Measurements from ENCODE around the gene IL26. TPM values are rescaled to one million over a fixed set of nuclear protein-coding genes. Genes with fewer than 3 reads are reported as not detected.

Gene IL26
- total and polyA plus RNA-seq, 2 donors from 2014 or later, result not detected

DNA sequence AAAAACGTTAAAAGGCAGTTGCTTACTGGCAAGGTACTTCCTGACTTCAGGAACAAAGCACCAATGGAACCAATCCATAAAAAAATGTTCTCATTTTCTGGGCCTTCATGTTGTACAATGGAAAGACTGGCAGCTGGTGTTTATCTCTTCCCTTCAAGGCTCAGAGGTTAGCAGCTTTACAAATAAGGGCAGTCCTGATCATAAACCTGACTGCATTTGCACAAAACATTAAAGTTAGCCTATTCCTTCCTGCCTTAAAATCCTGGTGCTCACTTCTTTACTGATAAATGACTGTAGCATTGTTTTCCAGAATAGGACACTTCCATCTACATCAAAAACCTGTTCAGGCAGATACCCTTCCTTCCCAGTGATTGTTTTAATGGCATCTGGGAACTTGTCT, 19.2 kb downstream of the IL26 start:
- no peak for FAIRE-seq
- TF ChIP-seq, protein P1, sequence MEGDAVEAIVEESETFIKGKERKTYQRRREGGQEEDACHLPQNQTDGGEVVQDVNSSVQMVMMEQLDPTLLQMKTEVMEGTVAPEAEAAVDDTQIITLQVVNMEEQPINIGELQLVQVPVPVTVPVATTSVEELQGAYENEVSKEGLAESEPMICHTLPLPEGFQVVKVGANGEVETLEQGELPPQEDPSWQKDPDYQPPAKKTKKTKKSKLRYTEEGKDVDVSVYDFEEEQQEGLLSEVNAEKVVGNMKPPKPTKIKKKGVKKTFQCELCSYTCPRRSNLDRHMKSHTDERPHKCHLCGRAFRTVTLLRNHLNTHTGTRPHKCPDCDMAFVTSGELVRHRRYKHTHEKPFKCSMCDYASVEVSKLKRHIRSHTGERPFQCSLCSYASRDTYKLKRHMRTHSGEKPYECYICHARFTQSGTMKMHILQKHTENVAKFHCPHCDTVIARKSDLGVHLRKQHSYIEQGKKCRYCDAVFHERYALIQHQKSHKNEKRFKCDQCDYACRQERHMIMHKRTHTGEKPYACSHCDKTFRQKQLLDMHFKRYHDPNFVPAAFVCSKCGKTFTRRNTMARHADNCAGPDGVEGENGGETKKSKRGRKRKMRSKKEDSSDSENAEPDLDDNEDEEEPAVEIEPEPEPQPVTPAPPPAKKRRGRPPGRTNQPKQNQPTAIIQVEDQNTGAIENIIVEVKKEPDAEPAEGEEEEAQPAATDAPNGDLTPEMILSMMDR (IDR thresholded peaks at IDR 0.05; ENCODE audit: borderline replicate concordance, extremely low read depth, insufficient read depth), result no peak

DNA sequence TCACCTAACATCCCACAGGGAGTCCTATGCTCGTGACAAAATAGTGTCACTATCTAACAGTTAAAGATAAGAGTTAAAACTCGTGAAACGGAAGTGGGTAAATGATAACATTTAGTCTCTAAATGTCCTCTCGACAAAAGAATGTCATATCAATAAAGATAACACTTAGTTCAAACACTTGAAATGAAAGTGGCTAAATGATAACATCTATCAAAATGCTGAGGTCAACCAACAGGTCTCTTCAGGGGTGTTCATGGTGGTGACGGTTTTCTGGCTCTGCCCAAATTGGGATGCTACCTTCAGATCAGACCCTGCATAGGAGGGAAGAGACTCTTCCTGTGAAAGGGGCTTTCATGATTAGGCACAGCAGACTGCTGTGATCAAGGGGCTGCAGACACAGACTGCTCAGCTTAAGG, 22.1 kb downstream of the IL26 start:
- H3K27ac ChIP-seq (ENCODE audit: low read depth in 2 of 2, low read length in 2 of 2), result no peak overlapping the region
- intact Hi-C loops (cut with DNase I), result no loop called here
- H3K4me3 ChIP-seq (ENCODE audit: low read length in 3 of 3), result no peak overlapping the region
- TF ChIP-seq, protein P1 (IDR thresholded peaks at IDR 0.05; ENCODE audit: borderline replicate concordance, extremely low read depth, insufficient read depth), result no peak
- no peaks in the 10 kb centered on the region for H3K36me3 ChIP-seq (ENCODE audit: control insufficient read depth in 2 of 3, insufficient read depth in 3 of 3, low read length in 3 of 3)
- no peaks in the 10 kb centered on the region for H3K27me3 ChIP-seq (ENCODE audit: control insufficient read depth, insufficient read depth, low read length)
- FAIRE-seq (no peak), DNase-seq (no peak)
- no peaks in the 10 kb centered on the region for H3K9me3 ChIP-seq (ENCODE audit: control insufficient read depth in 2 of 3, insufficient read depth in 1 of 3, low read length in 3 of 3)
- no peak overlapping the region for H3K9ac ChIP-seq (ENCODE audit: low read length in 3 of 3)
- H3K4me1 ChIP-seq (ENCODE audit: control insufficient read depth in 2 of 3, insufficient read depth in 2 of 3, low read depth in 1 of 3, low read length in 3 of 3), result no peaks in the 10 kb centered on the region

More for the DNA sequence above, 19.2 kb downstream of the IL26 start:
- DNase-seq, result peak in 2 of 5 donors; percentile 24 to 61
- H3K27me3 ChIP-seq (ENCODE audit: control insufficient read depth, insufficient read depth, low read length), result no peaks in the 10 kb centered on the region
- no peaks in the 10 kb centered on the region for H3K9me3 ChIP-seq (ENCODE audit: control insufficient read depth in 2 of 3, insufficient read depth in 1 of 3, low read length in 3 of 3)
- no peaks in the 10 kb centered on the region for H3K36me3 ChIP-seq (ENCODE audit: control insufficient read depth in 2 of 3, insufficient read depth in 3 of 3, low read length in 3 of 3)
- no peak overlapping the region for H3K4me3 ChIP-seq (ENCODE audit: low read length in 3 of 3)
- intact Hi-C loops (cut with DNase I), result no loop called here
- H3K4me1 ChIP-seq (ENCODE audit: control insufficient read depth in 2 of 3, insufficient read depth in 2 of 3, low read depth in 1 of 3, low read length in 3 of 3), result no peaks in the 10 kb centered on the region
- no peak overlapping the region for H3K27ac ChIP-seq (ENCODE audit: low read depth in 2 of 2, low read length in 2 of 2)
- H3K9ac ChIP-seq (ENCODE audit: low read length in 3 of 3), result no peak overlapping the region

- intact Hi-C loops (cut with DNase I), result no loop called here
- Histone ChIP-seq H3K36me3 (ENCODE audit: control insufficient read depth in 2 of 3, insufficient read depth in 3 of 3, low read length in 3 of 3) (no peaks in the 10 kb centered on the region), H3K27me3 (ENCODE audit: control insufficient read depth, insufficient read depth, low read length) (no peaks in the 10 kb centered on the region), H3K27ac (ENCODE audit: low read depth in 2 of 2, low read length in 2 of 2) (no peak overlapping the region), H3K9ac (ENCODE audit: low read length in 3 of 3) (no peak overlapping the region), H3K4me3 (ENCODE audit: low read length in 3 of 3) (no peak overlapping the region), H3K4me1 (ENCODE audit: control insufficient read depth in 2 of 3, insufficient read depth in 2 of 3, low read depth in 1 of 3, low read length in 3 of 3) (no peaks in the 10 kb centered on the region), H3K9me3 (ENCODE audit: control insufficient read depth in 2 of 3, insufficient read depth in 1 of 3, low read length in 3 of 3) (no peaks in the 10 kb centered on the region)
- FAIRE-seq, result no peak
- no peak for DNase-seq
- TF ChIP-seq, protein P1 (IDR thresholded peaks at IDR 0.05; ENCODE audit: borderline replicate concordance, extremely low read depth, insufficient read depth), result no peak
Measured at GRCh38 chr12:68200854-68201253, 24.8 kb downstream of the IL26 start.

- intact Hi-C loops (cut with DNase I), result no loop called here
- DNase-seq, result no peak
- no peaks in the 10 kb centered on the region for H3K4me1 ChIP-seq (ENCODE audit: control insufficient read depth in 2 of 3, insufficient read depth in 2 of 3, low read depth in 1 of 3, low read length in 3 of 3)
- no peak overlapping the region for H3K27ac ChIP-seq (ENCODE audit: low read depth in 2 of 2, low read length in 2 of 2)
- no peak overlapping the region for H3K4me3 ChIP-seq (ENCODE audit: low read length in 3 of 3)
- H3K36me3 ChIP-seq (ENCODE audit: control insufficient read depth in 2 of 3, insufficient read depth in 3 of 3, low read length in 3 of 3), result no peaks in the 10 kb centered on the region
- H3K9ac ChIP-seq (ENCODE audit: low read length in 3 of 3), result no peak overlapping the region
- H3K27me3 ChIP-seq (ENCODE audit: control insufficient read depth, insufficient read depth, low read length), result no peaks in the 10 kb centered on the region
- FAIRE-seq, result no peak
- no peaks in the 10 kb centered on the region for H3K9me3 ChIP-seq (ENCODE audit: control insufficient read depth in 2 of 3, insufficient read depth in 1 of 3, low read length in 3 of 3)
- TF ChIP-seq, protein P1 (IDR thresholded peaks at IDR 0.05; ENCODE audit: borderline replicate concordance, extremely low read depth, insufficient read depth), result no peak
Measured at GRCh38 chr12:68199127-68199526, 26.5 kb downstream of the IL26 start.

Measured in kidney (tissue), 14 donors.